AG10803 (cell line): ENCODE data around the gene ANKRD40.

ENCODE experiments used
- DNase-seq: peaks from one replicate; pipeline ENCODE4 v3.0.0; 2010; ENCODE audit warnings: low read depth
- H3K4me3 ChIP-seq: 2 replicates; pipeline ENCODE4 v1.5.1; 2011; ENCODE audit warnings: mild to moderate bottlenecking, low read length, control low read depth
- CTCF ChIP-seq: conservative IDR thresholded peaks from 2 replicates; pipeline ENCODE4 v1.5.1; 2011; ENCODE audit warnings: mild to moderate bottlenecking, low read length, control low read depth, inconsistent platforms

Gene ANKRD40

GRCh38 chr17:50689251-50689650 lies 18.5 kb downstream of the ANKRD40 start:
- TF ChIP-seq CTCF: no peak
- DNase-seq: peak; percentile 61
- no peak overlapping the region for H3K4me3 ChIP-seq

- TF ChIP-seq CTCF: no peak
- DNase-seq: no peak
- H3K4me3 ChIP-seq: no peak overlapping the region
These were observed 19.5 kb downstream of the ANKRD40 start for GRCh38 chr17:50688245-50688644.

- no peak overlapping the region for H3K4me3 ChIP-seq
- DNase-seq: peak; percentile 71
- TF ChIP-seq CTCF: no peak
These were observed 20.3 kb downstream of the ANKRD40 start for GRCh38 chr17:50687200-50688066.

GRCh38 chr17:50686494-50687199 lies 21.1 kb downstream of the ANKRD40 start:
- peak; percentile 93 for DNase-seq
- peak overlapping the region; percentile 9 for H3K4me3 ChIP-seq
- TF ChIP-seq CTCF: no peak

GRCh38 chr17:50685691-50686493 lies 21.8 kb downstream of the ANKRD40 start:
- no peak for TF ChIP-seq CTCF
- no peak for DNase-seq

GRCh38 chr17:50685334-50685665 lies 22.4 kb downstream of the ANKRD40 start:
- H3K4me3 ChIP-seq: no peak overlapping the region
- no peak for TF ChIP-seq CTCF
- DNase-seq: no peak

More at GRCh38 chr17:50685691-50686493, 21.8 kb downstream of the ANKRD40 start:
- H3K4me3 ChIP-seq: no peak overlapping the region
